Activated CD8-positive, alpha-beta memory T cell treated with anti-CD3 and anti-CD28 coated beads, Interleukin-2, amount 50 U/mL, for 24 hours (primary cell): ENCODE measurements around the gene RALB.

Experiments used
- DNase-seq: peaks from one replicate; pipeline ENCODE4 v3.0.0-alpha.2; 2020; ENCODE audit errors: extremely low read depth

The RALB gene

DNA sequence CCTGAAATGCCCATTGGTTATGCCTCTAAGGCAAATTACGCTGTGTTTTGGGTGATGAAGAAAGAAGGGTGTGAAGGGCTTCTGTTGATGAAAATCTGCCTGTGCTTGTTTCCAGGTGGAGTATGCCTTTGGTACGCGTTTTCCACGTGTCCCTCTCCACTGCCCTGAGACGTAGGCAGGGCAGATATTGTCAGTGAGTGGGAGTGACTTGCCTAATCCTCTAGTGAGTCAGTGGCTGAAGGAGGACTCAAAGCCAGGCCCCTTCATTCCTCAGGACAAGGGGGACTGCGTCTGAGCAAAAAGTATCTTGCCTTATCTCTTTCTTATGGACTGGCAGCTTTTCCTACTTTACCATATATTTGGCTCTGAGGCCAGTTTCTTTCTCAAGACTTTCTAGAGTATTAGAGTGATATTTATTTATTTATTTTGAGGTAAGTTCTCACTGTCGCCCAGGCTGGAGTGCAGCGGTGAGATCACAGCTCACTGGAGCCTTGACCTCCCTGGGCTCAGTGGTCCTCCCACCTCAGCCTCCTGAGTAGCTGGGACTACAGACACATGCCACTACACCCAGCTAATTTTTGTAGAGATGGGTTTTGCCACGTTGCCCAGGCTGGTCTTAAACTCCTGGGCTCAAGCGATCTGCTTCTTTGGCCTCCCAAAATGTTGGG lies 10.2 kb downstream of the RALB start:
- no peak for DNase-seq

DNA sequence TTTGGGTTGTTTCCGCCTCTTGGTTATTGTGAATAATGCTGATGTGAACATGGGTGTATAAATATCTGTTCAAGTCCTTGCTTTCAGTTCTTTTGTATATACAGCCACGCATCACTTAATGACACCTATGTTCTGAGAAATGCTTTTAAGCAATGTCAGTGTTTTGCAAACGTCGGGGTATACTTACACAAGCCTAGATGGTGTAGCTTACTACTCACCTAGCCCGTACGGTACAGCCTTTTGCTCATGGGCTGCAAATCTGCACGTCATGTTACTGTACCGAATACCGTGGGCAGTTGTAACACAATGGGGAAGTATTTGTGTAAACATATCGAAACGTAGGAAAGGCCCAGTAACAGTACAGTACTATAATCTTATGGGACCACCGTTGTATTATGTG lies 12.4 kb downstream of the RALB start:
- no peak for DNase-seq

DNA sequence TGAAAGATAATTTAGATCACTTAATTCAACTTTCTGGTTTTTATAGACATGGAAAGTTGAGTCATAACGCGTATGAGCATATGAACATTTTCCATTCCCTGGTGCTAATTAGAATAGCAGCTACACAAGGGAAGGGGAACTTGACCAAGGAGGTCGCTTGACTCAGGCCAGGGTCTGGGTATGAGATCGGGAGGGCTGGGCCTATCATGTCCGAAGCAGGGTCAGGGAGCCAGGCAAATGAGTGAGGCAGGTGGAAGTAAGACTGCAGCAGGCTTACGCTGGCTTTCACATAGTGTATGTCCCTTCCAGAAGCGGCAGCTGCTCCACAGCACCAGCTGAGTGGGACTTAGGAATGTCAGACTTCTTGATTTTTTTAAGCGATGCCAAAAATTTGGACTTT lies 14.7 kb downstream of the RALB start:
- no peak for DNase-seq

DNA sequence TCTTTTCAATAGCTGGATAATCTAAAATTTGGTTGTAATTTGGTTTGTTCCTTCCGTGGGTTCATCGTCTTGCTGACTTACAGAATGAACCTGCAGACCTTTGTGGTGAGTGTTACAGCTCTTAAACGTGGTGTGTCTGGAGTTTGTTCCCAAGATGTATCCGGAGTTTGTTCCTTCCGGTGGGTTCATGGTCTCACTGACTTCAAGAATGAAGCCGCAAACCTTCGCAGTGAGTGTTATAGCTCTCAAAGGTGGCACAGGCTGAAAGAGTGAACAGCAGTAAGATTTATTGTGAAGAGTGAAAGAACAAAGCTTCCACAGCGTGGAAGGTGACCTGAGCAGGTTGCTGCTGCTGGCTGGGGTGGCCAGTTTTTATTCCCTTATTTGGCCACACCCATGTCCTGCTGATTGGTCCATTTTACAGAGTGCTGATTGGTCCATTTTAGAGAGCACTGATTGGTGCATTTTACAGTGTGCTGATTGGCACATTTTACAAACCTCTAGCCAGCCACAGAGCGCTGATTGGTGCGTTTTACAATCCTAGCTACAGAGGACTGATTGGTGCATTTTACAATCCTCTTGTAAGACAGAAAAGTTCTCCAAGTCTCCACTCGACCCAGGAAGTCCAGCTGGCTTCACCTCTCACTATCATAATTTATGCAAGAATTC lies 16.6 kb downstream of the RALB start:
- DNase-seq: no peak

DNA sequence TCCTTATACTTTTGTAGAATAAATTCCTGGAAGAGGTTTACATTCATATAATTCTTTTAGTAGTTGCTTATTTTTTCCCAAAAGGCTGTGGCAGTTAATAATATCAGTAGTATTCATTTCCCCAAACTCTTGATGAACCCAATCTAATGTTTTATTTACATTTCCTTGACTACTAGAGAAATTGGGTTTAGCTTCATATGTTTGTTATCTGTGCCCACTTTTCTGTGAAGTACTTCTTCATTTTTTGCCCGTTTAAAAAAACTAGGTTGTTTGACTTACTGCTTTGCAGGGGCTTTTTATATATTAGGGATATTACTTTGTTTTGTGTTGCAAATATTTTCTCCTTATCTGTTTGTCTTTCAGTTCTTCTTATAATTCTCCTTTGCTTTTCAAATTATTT lies 17.2 kb downstream of the RALB start:
- DNase-seq: no peak

DNA sequence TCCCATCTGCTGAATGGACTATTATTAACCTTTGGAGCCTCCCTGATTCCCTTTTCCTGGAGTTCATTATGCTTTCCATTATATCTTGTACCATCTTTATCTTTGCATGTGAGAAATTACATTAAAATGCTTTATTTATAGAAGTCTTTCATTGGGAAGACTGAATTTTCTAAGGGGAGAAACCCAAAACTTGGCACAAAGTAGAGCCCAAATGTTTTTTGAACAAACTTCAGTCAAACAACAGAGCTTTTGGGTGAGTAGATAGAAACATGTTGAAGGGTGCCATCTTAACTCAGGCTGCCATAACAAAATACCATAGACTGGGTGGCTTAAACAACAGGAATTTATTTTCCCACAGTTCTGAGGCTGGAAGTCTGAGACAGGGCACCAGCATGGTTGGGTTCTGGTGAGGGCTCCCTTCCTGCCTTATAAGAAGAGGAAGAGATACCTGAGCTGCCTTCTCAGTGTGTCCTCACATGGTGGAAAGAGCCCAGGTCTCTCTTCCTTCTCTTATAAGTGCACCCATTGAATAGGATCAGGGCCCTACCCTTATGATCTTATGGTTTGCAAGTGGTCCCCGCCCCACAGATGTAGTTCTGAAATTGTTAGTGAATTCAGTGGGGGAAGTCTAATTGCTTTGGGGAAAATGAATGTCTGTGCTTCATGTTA lies 19.2 kb downstream of the RALB start:
- no peak for DNase-seq

DNA sequence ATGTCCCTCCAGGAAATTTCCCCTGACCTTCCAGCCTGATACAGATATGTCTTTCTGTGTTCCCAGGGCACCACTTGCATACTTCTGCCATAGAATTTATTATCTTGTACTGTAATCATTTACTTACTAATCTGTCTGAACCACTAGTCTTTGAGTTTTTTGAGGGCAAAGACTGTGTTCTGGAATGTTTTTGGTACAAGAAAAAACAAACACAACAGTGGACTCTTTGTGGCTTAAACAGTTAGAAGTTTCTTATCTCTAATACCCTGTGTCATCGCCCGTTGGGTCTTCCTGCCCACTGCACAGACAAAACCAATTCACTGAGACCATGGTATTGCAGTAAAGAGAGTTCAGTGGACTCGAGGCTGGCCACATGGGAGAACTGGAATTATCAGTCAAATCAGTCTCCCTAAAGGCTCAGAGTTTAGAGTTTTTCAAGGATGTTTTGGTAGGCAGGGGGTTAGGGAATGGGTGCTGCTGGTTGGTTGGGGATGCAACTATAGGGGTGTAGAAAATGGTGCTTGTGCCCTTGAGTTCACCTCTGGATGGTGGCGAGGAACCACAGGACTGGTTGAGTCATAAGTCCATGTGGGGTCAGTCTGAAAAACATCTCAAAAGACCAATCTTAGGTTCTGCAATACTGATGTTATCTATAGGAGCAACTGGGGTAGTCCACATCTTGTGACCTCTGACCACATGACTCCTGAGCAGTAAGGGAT lies 20.3 kb downstream of the RALB start:
- no peak for DNase-seq

DNA sequence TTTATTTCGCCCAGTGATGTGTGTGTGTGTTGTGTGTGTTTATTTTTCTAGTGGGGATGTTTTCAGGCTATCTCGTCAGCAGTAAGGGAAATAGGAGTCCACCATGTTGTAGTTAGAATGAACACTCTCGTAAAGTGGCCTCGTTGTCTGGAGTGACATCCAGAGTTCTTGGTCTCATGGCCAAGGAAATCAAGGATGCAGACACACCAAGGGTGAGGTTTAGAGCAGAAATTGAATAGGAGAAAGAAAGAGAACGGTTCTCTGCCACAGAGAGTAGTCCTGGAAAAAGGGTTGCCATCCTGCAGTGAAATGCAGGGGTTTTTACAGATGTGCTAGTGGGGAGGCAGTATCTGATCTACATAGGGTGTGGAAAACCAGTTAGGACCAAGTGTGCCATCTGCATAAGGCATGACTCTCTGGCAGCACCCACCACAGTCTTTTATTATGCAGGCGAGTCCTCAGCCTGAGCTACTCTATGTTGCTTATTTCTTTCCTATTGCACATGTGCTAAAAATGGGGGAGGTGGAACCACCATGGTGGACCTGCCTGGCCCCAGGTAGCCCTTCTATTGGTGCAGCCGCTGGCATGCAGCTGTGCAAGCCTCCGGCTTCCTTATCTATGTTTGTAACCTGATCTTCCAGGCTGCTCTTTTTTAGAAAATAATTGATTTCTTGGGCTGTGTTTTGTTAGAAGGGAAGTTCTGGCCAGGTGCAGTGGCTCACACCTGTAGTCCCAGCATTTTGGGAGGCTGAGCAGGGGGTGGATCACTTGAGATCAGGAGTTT lies 23.2 kb downstream of the RALB start:
- no peak for DNase-seq

DNA sequence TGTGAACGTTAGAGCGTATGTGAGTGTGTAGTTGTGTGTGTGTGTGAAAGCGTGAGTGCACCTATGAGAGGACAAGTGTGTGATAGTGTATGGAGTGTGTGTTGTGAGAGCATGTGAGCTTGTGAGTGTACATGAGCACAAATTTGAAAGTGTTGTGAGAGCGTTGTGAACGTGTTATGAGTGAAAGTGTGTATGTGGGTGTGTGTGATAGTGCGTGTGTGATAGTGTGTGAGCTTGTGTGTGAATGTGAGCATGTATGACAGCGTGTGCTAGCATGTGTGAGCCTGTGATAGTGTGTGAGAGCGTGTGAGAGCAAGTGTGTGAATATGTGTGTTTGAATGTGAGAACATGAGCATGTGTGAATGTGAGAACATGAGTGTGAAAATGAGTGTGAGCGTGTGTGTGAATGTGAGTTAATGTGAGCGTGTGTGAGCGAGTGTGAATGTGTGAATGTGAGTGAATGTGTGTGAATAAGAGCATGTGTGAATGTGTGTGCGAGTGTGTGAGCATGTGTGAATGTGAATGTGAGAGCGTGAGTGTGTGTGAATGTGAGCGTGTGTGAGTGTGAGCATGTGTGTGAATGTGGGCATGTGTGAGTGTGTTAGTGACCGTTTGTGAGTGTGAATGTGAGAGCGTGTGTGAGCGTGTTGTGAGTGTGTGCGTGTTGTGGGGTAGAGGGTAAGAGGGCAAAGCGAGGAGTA lies 25.0 kb downstream of the RALB start:
- no peak for DNase-seq

DNA sequence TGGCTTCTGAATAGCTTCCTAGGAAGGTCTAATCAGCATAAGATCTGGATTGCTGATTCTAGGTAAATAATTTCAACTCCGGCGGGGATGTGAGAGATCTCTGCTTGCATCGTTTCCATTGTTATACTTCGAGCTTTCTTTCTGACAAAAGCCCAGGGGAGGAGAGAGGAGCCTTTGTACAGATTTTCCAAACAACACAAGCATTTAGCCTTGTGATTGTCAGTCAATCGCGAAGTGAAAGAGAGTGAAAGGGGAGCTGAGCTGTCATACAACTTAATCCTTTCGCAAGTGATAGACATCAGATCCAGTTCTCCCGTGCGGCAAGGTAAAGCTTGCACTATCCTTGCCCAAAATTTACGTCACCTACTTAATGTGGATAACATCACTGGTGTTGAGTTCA lies 26.2 kb downstream of the RALB start:
- no peak for DNase-seq

DNA sequence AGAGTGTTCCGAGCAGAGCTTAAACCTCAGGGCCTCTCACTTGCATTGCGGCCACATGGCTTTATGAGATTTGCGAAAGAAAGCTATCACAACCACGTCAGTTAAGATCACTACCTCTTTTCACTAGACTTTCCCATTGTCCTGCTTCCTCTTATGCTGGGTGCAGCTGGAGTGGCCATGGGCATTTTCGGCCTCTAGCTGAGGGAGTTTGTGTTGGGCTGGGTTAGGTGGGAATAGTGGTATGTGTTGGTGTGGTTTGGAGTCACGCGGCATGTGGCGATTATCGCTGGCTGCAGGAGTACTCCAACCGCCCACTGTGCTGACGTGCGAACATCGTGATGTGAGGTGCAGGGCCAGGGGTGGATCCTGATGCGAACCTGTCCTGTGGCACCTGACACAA lies 27.1 kb downstream of the RALB start:
- no peak for DNase-seq

DNA sequence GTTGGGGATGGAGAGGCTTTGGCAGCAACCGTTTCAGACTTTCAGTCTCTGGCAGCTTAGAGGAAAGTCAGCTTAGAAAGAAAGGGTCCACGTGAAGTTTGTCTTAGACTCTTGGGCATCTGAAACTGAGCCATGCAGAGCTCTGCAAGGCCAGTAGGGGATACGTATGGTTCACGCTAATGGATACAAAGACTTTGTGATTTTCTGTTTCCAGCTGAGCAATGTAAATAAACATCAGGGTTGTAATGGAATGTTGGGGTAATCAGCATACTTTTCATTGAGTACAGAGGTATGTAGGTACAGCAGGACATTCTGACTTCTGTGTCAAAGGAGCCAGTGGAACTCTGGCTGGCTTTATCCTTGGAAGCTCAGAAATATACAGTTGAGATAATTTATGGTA lies 31.0 kb downstream of the RALB start:
- DNase-seq: no peak

DNA sequence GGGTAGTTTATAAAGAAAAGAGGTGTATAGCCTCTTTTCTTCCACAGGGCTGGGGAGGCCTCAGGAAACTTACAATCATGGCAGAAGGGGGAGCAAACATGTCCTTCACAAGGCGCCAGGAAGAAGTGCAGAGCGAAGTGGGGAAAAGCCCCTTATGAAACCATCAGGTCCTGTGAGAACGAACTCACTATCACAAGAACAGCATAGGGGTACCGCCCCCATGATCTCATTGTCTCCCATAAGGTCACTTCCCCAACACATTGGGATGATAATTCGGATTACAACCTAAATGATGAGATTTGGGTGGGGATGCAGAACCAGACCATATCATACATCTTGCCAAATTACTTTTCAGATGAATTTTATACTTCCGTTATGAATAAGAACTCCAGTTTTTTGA lies 32.4 kb downstream of the RALB start:
- no peak for DNase-seq

DNA sequence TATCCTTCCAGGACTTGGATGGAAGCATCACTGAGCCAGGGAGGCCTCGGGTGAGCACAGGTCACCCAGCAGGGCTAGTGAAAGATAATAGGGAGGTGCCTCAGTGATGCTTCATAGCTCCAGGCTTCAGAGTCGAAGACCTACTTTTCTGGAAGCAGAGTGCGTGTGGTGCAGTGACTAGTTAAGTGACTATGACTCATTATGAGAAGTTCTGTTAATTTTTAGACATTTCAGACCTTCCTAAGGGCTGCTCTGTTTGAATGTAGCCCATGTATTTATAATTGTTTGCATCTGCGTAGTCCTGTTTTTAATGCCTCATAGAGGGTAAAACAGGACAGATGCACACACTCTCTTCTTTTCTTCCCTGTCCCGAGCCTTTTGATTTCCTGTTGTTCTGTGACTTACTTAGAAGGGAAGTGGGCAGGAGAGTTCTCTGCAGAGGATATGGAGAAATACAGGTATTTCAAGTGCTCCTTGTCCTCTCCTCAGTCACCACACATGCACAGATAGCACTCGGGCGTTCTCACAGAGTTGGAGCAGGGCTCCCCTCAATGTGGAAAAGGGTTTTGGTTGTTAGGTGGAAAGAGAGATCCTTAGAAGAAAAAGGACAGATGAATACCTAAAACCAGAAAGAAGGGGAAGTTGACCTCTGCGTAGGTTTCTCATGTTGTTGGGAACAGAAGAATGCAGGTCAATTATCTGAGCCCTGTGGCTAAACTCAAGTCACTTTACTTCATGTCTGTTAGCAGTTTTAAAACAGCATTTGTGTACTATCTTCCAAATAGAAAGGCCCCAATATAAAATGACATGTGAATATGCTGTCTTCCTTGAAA lies 34.7 kb downstream of the RALB start:
- no peak for DNase-seq

DNA sequence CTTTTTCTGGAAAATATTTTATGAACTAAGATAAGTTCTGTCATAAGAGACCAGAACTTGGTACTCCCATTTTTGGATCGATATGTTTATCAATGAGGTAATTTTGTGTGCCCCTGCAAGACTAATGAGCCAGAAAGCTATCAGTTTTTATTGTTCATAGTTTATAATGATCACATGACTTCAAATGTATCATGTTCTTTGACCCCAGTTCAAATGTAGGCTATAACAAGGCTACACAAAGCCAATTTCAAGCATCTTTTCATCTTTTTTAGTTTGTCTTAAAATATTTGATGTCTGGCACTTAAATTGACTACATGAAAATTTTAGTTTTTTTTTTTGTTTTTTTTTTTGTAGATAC lies 35.3 kb downstream of the RALB start:
- DNase-seq: no peak

DNA sequence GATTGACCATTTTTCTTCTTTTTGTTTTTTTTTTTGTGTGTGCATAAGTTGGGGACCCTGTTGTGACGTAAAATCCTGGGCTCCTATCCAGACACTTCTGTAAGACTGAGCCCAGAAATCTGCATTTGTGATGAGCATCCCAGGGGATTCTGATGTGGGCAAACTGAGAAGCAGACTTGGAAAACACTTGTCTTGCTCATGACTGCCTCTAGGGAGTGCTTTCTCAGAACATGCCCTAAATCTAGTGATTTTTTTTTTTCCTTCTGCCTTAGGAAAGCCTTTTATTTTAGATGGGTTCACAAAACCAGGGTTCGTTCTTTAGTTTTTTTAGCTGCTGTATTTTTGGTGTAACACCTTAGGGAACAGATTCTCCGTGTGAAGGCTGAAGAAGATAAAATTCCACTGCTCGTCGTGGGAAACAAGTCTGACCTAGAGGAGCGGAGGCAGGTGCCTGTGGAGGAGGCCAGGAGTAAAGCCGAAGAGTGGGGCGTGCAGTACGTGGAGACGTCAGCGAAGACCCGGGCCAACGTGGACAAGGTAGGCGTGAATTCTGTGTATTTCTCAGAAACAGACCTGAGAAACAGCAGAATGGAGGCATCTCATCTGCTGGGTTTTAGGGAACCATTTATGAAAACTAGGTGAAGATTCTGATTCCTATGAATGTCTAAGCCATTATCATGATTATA lies 36.7 kb downstream of the RALB start:
- DNase-seq: no peak

DNA sequence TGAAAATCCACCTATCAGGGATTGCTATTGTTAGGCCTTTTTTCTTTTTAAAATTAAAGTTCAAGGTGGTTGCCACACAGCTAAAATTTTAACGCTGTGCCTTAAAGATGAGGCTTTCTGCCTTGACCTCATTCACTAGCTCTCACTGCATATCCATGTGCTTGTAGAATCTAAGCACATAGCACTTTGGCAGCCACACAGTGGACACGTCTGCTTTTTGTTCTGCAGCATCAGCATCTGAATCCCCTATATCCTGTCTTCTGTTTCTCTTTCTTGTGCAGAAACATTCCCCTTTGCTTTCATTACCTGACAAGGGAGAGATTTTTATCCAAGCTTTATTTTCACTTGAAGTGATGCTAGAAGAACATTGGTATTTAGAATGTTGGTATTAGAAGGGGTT lies 38.1 kb downstream of the RALB start:
- DNase-seq: no peak

DNA sequence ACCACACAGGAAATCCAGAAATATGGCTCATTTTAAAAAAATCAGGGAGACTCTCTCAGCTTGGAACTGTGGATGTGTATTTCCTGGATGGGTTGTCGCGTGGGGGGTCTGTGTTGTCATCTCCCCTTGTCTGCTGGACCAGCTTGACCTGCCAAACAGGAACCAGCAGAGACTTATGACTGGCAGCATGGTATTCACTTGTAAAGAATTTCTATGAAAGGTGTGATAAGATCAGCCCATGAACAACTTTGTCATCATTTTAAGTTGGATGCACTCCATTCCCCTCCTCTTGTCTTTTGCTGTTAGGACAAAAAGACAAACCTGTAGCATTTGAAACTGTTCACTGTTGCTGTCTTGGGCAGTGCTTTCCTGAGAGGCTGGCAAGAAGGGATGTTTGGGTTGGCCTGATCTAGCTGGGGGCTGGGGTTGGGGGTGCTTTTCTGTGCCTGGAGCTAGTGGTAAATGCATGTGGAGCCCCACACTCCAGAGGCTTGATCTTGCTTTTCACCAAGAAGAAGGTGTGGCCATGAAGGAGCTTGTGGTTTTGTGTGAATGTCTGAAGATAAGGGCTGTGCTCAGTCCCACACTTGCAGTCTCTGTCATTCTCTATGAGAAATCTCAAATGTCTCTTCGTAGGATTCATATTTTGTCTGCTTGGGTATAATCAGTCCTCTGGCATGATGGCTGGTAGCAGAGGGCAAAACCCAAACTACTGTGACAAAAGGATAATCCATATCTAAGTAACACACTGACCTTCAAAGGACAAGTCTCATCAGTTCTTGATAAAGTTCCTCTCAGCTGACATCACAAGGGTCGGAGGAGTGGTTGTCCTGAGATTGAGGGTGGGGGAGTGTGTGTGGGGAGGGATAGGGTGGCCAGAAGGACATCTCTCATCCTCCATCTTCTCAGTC lies 39.0 kb downstream of the RALB start:
- no peak for DNase-seq
